K562 (cell line): ENCODE results near the gene CRYBG2. TPM values are rescaled to one million over a fixed set of nuclear protein-coding genes. Genes with fewer than 3 reads are reported as not detected.

Experiments used
- ZNF584 ChIP-seq: fragments of 200-800 bp; sonication (Bioruptor generic); IDR thresholded peaks from 2 replicates; pipeline ENCODE4 v1.6.1; 2016; ENCODE audit warnings: low read depth, mild to moderate bottlenecking, missing genetic modification characterization, missing compliant biosample characterization
- ZNF695 ChIP-seq: fragments of 450-650 bp; formaldehyde crosslinking; IDR thresholded peaks from 2 replicates; pipeline ENCODE4 v1.4.0; 2020; ENCODE audit warnings: mild to moderate bottlenecking, moderate library complexity
- polyA plus RNA-seq, 8 experiments: library from polyadenylated mRNA; depleted of rRNA in 4 of 8; stranded (reverse) in 5 of 8; unstranded in 3 of 8; fragments of >200 nt; fragmentation: Nextera tagmentation in 2 of 8; fragmentation: Illumina TruSeq in 1 of 8; extraction: Ambion mirVana in 2 of 8; extraction: Trizol in 1 of 8; gene quantifications; 2 replicates each; pipeline versions ENCODE4 v1.2.1 to v1.2.3, GENCODE V29; 2011 to 2014; ENCODE audit warnings: inconsistent platforms in 1 of 8, missing spikeins in 1 of 8
- total RNA-seq, 7 experiments: library from RNA; depleted of rRNA in 6 of 7; stranded (reverse); fragments of >200 nt in 6 of 7; fragmentation: Illumina TruSeq in 2 of 7; extraction: Trizol in 2 of 7; gene quantifications; 2 replicates each; pipeline versions ENCODE4 v1.2.1 to v1.2.3, GENCODE V29; 2011 to 2021; ENCODE audit warnings: low replicate concordance in 1 of 7
- TF ChIP-seq, protein P1 (sequence below), 2 experiments: fragments of 450-650 bp; IDR thresholded peaks; 2 replicates each; pipeline ENCODE4 v1.6.1; 2016; ENCODE audit warnings: mild to moderate bottlenecking in 2 of 2, borderline replicate concordance in 1 of 2, low read depth in 1 of 2, moderate library complexity in 1 of 2

CRYBG2 gene
- total and polyA plus RNA-seq, 9 of the 15 experiments (the other 6 are each of a cell fraction or from before 2014, with no cell fraction given) = 0.39 to 8.5 (median 3.7) TPM

DNA sequence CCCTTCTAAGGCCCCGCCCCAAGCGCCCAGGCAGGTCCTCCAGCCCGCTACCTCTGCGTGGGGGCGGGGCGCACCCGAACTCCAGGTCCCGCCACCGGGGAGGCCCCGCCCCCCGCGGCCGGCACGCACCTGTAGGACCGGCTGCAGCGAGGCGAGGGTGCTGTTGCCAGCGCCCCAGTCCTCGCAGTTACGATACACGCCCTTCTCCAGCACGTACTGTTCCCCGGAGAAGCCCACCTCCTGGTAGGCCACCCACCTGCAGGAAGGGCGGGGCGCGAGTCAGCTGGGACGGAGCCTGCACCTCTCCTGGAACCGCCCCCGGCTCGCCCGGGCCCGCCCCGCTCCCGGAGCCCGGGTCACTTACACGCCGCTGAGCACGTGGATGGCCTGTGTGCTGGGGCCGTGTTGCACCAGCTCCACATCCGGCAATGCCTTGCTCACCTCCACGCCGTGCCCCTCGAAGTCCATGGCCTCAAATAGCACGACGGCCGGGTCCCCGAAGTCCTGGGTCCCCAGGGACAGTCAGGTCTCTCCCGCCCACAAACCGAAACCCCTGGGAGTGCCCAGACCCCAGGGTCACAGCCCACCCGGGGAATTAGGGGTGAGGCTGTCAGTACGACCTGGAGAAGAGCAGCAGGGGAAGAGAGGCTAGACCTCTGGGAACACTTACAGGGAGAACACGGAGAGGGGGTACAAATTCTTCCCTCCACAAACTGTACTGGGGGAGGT is 17.3 kb downstream of the CRYBG2 start (continued):
- TF ChIP-seq, protein P1, sequence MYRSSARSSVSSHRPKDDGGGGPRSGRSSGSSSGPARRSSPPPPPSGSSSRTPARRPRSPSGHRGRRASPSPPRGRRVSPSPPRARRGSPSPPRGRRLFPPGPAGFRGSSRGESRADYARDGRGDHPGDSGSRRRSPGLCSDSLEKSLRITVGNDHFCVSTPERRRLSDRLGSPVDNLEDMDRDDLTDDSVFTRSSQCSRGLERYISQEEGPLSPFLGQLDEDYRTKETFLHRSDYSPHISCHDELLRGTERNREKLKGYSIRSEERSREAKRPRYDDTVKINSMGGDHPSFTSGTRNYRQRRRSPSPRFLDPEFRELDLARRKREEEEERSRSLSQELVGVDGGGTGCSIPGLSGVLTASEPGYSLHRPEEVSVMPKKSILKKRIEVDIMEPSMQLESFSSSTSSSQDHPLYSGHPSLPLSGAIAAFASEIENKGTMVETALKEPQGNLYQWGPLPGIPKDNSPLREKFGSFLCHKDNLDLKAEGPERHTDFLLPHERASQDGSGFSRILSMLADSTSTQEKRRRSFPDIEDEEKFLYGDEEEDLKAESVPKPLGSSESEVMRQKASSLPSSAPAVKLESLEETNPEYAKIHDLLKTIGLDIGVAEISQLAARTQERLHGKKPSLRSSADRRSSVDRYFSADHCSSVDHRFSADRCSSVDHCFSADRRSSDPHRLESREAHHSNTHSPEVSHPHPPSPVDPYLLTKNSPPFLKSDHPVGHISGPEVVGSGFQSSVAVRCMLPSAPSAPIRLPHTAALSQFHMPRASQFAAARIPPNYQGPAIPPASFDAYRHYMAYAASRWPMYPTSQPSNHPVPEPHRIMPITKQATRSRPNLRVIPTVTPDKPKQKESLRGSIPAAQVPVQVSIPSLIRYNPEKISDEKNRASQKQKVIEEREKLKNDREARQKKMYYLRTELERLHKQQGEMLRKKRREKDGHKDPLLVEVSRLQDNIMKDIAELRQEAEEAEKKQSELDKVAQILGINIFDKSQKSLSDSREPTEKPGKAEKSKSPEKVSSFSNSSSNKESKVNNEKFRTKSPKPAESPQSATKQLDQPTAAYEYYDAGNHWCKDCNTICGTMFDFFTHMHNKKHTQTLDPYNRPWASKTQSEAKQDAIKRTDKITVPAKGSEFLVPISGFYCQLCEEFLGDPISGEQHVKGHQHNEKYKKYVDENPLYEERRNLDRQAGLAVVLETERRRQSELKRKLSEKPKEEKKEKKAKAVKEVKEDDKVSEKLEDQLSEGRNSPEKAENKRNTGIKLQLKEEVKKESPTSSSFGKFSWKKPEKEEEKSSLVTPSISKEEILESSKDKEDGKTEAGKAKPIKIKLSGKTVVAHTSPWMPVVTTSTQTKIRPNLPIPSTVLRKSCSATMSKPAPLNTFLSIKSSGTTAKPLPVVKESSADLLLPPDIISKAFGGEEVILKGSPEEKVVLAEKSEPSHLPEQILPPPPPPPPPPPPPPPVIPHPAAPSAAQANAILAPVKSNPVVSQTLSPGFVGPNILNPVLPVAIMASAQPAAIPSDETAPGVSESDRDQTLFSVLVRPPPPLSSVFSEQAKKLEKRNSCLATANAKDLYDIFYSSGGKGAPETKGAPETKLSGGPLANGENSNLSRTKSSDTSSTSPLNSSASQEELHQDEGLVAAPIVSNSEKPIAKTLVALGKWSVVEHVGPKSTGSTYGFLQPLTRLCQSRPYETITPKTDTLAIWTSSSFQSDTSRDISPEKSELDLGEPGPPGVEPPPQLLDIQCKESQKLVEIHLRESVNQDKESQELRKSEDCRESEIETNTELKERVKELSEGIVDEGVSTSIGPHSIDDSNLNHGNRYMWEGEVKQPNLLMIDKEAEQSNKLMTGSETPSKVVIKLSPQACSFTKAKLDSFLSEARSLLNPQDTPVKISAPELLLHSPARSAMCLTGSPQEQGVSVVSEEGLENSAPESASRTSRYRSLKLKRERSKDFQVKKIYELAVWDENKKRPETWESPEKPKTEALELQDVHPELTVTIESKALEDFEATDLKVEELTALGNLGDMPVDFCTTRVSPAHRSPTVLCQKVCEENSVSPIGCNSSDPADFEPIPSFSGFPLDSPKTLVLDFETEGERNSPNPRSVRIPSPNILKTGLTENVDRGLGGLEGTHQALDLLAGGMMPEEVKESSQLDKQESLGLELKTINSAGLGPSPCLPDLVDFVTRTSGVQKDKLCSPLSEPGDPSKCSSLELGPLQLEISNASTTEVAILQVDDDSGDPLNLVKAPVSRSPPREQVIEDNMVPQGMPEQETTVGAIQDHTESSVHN (IDR thresholded peaks at IDR 0.05; ENCODE audit: borderline replicate concordance in 1 of 2, low read depth in 1 of 2) = 0 out of 4 replicates have a peak, but pooled peaks of 1 of the 2 experiments have one; percentile 33
- TF ChIP-seq ZNF695 (CRISPR knock-in tag) = 0 out of 2 replicates have a peak, but pooled peaks have one; percentile 75
- peak; percentile 99 for TF ChIP-seq ZNF584 (CRISPR knock-in tag)
